ENCODE results near the gene GRHL1. TPM values are rescaled to one million over a fixed set of nuclear protein-coding genes. Genes with fewer than 3 reads are reported as not detected.

Gene GRHL1
- total and polyA plus RNA-seq, 8 donors, result 2.4 to 7.3 (median 5.5) TPM

GRCh38 chr2:9951272-9951521 lies 296 bp upstream of the GRHL1 start:
- peak overlapping the region in 1 of 2 donors; percentile 67 for H3K27ac ChIP-seq
- intact Hi-C loops (cut with DNase I), result no loop called here
- H3K36me3 ChIP-seq, result no peaks in the 10 kb centered on the region
- H3K9me3 ChIP-seq, result no peaks in the 10 kb centered on the region
- H3K27me3 ChIP-seq, result peaks cover 0 to 75% of the 10 kb centered on the region in 2 donors
- DNase-seq (no peak), ATAC-seq (no peak)
- peak overlapping the region; percentile 40 to 58 for H3K4me3 ChIP-seq
- peaks cover 0 to 30% of the 10 kb centered on the region in 2 donors for H3K4me1 ChIP-seq
- no peak for TF ChIP-seq CTCF (IDR thresholded peaks at IDR 0.05)

- Histone ChIP-seq H3K27me3 (peaks cover 0 to 65% of the 10 kb centered on the region in 2 donors), H3K36me3 (no peaks in the 10 kb centered on the region), H3K4me3 (peak overlapping the region; percentile 57 to 58), H3K4me1 (peaks cover 0 to 30% of the 10 kb centered on the region in 2 donors), H3K9me3 (no peaks in the 10 kb centered on the region), H3K27ac (no peak overlapping the region)
- TF ChIP-seq CTCF (IDR thresholded peaks at IDR 0.05), result no peak
- intact Hi-C loops (cut with DNase I), result no loop called here
- DNase-seq, result no peak
- ATAC-seq, result no peak
These were observed 819 bp downstream of the GRHL1 start for GRCh38 chr2:9952286-9952737.

- H3K9me3 ChIP-seq, result no peaks in the 10 kb centered on the region
- intact Hi-C loops (cut with DNase I), result no loop called here
- DNase-seq (no peak), ATAC-seq (no peak)
- peaks cover 0 to 30% of the 10 kb centered on the region in 2 donors for H3K4me1 ChIP-seq
- no peak overlapping the region for H3K27ac ChIP-seq
- TF ChIP-seq CTCF (IDR thresholded peaks at IDR 0.05), result no peak
- H3K4me3 ChIP-seq, result peak overlapping the region in 1 of 2 donors; percentile 58
- no peaks in the 10 kb centered on the region for H3K36me3 ChIP-seq
- peaks cover 0 to 70% of the 10 kb centered on the region in 2 donors for H3K27me3 ChIP-seq
These were observed 1.5 kb downstream of the GRHL1 start for GRCh38 chr2:9952856-9953503.

GRCh38 chr2:9954136-9954535 lies 2.6 kb downstream of the GRHL1 start:
- no peak for ATAC-seq
- Histone ChIP-seq H3K36me3 (no peaks in the 10 kb centered on the region), H3K4me1 (peaks cover 0 to 30% of the 10 kb centered on the region in 2 donors), H3K9me3 (no peaks in the 10 kb centered on the region), H3K27ac (no peak overlapping the region), H3K27me3 (peaks cover 0 to 61% of the 10 kb centered on the region in 2 donors), H3K4me3 (no peak overlapping the region)
- intact Hi-C loops (cut with DNase I), result no loop called here
- no peak for TF ChIP-seq CTCF (IDR thresholded peaks at IDR 0.05)
- no peak for DNase-seq

GRCh38 chr2:9958057-9958456 lies 6.6 kb downstream of the GRHL1 start:
- no peak for DNase-seq

More at GRCh38 chr2:9958057-9958456, 6.6 kb downstream of the GRHL1 start:
- Histone ChIP-seq H3K4me3 (no peak overlapping the region), H3K27me3 (peaks cover 0 to 42% of the 10 kb centered on the region in 2 donors), H3K9me3 (no peaks in the 10 kb centered on the region), H3K4me1 (peaks cover 0 to 7% of the 10 kb centered on the region in 2 donors), H3K36me3 (no peaks in the 10 kb centered on the region), H3K27ac (no peak overlapping the region)
- no peak for ATAC-seq
- intact Hi-C loops (cut with DNase I), result no loop called here
- TF ChIP-seq CTCF (IDR thresholded peaks at IDR 0.05), result no peak
